BLaER1 treated with 17β-estradiol and CSF1 and Interleukin-3, amounts not matched to agents 10 nM and 100 nM (cell line): ENCODE measurements around the gene SYN1.

Source experiments
- H3K27ac ChIP-seq, 11 experiments: shearing (Covaris generic); formaldehyde crosslinking; 2 replicates each; pipeline ENCODE4 v1.8.1; 2022
- H3K27me3 ChIP-seq, 11 experiments: shearing (Covaris generic); formaldehyde crosslinking; 2 replicates each; pipeline ENCODE4 v1.8.1; 2022
- H3K36me3 ChIP-seq, 11 experiments: shearing (Covaris generic); formaldehyde crosslinking; 2 replicates each; pipeline ENCODE4 v1.8.1; 2022
- H3K4me1 ChIP-seq, 10 experiments: shearing (Covaris generic); formaldehyde crosslinking; 2 replicates each; pipeline ENCODE4 v1.8.1; 2022
- H3K4me2 ChIP-seq, 11 experiments: shearing (Covaris generic); formaldehyde crosslinking; 2 replicates each; pipeline ENCODE4 v1.8.1; 2022
- H3K4me3 ChIP-seq, 10 experiments: shearing (Covaris generic); formaldehyde crosslinking; 2 replicates each; pipeline ENCODE4 v1.8.1; 2022
- H3K9ac ChIP-seq, 11 experiments: shearing (Covaris generic); formaldehyde crosslinking; 2 replicates each; pipeline ENCODE4 v1.8.1; 2022
- H3K9me3 ChIP-seq, 11 experiments: shearing (Covaris generic); formaldehyde crosslinking; replicated peaks in 1 of 11; 2 replicates each; pipeline ENCODE4 v1.8.1; 2022
- H4K20me1 ChIP-seq, 11 experiments: shearing (Covaris generic); formaldehyde crosslinking; 2 replicates each; pipeline ENCODE4 v1.8.1; 2022
- Cebpa-rat ChIP-seq, 11 experiments: shearing (Covaris generic); IDR thresholded peaks; 2 replicates each; pipeline ENCODE4 v1.8.1; 2022

SYN1 gene

DNA sequence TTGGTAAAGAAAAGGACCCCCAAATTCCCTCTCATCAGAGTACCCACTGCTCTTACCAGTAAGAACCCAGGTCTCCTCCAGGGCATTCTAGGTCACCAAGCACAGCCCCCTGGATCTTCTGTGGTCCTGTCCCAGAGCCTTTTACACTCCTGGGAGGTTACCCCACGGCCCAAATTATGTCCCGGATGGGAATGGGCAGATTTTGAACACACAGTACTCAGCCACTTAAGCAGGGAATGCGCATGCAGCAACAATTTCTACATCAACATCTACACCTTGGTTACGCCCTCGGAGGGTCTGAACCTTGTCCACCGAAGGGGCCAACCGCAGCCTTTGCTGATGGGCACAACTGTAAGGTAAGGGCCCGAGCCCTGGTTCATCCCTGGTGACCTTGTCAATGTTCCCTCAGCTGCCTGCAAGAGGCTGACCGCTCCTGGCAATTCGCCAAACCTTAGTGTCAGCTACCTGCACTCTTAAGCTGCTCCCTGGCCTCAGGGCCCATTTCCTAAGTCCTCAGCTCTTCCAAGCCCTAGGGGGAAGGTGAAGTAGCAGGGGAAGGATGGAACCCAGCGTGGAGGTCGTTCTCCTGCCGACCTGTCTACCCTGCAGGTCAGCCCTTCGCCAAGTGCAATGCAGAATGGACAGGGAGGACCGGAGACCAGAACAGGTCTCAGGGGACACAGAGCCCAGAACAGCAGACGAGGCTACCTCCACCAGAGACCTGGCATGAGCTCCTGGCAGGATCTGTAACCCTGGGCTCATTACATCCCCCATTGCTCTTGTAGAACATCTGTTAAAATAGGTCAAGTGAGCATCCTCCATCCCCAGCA lies 31.5 kb downstream of the SYN1 start:
- peaks cover 17 to 48% (median 30%) of the 10 kb centered on the region in 10 experiments for H3K4me1 ChIP-seq
- peaks cover 15 to 82% (median 69%) of the 10 kb centered on the region in 11 experiments; a peak in 21 of 22 replicates for H3K27me3 ChIP-seq
- no peak overlapping the region for H3K9ac ChIP-seq
- no peak overlapping the region for H3K4me3 ChIP-seq
- peaks cover 0 to 26% (median 8%) of the 10 kb centered on the region in 11 experiments; a peak in 11 of 22 replicates for H3K36me3 ChIP-seq
- no peaks in the 10 kb centered on the region for H3K9me3 ChIP-seq
- TF ChIP-seq Cebpa-rat (IDR thresholded peaks at IDR 0.05): no peak
- H4K20me1 ChIP-seq: peaks cover 0 to 51% (median 5%) of the 10 kb centered on the region in 11 experiments; a peak in 9 of 22 replicates
- no peak overlapping the region for H3K27ac ChIP-seq
- H3K4me2 ChIP-seq: no peak overlapping the region

DNA sequence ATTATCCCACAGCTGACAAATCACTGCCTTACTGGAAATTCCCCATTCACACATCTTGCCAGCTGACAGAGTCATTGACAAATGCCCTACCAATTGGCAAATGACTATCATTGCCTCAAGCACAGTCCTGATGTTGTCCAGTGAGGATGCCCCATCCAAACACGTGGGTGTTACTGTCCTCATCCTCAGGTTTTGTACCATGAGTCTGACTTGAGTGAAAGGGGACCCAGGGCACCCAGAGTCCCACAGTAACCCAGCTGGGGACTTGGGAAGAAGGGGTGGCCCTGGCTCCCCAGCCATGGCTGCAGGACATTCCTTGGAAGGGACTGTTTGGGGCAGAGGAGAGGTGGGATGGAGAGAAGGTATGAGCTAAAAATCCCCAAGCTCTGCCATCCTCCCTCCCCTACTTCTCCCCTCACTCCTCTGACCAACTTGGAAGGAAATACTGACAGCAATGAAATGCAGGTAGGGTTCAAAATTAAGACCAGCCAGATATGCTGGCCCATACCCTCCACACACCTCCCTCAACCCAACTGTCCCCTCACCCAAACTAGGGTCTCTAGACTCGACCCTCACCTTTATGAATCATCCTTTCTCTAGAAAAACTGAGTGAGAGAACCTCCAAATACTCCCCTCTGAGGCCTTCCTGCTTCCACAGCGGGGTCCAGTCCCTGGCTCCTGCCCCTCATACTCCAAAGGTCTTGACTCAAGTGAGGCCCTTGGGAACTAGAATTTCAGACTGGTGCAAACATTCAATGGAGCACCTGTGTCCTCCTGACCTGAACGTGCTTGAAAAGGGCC lies 32.4 kb downstream of the SYN1 start:
- Histone ChIP-seq H3K4me1 (peaks cover 22 to 50% (median 35%) of the 10 kb centered on the region in 10 experiments), H3K27ac (no peak overlapping the region), H3K36me3 (peaks cover 0 to 26% (median 8%) of the 10 kb centered on the region in 11 experiments; a peak in 11 of 22 replicates), H3K4me2 (no peak overlapping the region), H3K27me3 (peaks cover 13 to 75% (median 64%) of the 10 kb centered on the region in 11 experiments; a peak in 21 of 22 replicates), H3K9me3 (no peaks in the 10 kb centered on the region), H3K9ac (no peak overlapping the region), H3K4me3 (no peak overlapping the region), H4K20me1 (peaks cover 0 to 51% (median 5%) of the 10 kb centered on the region in 11 experiments; a peak in 9 of 22 replicates)
- no peak for TF ChIP-seq Cebpa-rat (IDR thresholded peaks at IDR 0.05)

DNA sequence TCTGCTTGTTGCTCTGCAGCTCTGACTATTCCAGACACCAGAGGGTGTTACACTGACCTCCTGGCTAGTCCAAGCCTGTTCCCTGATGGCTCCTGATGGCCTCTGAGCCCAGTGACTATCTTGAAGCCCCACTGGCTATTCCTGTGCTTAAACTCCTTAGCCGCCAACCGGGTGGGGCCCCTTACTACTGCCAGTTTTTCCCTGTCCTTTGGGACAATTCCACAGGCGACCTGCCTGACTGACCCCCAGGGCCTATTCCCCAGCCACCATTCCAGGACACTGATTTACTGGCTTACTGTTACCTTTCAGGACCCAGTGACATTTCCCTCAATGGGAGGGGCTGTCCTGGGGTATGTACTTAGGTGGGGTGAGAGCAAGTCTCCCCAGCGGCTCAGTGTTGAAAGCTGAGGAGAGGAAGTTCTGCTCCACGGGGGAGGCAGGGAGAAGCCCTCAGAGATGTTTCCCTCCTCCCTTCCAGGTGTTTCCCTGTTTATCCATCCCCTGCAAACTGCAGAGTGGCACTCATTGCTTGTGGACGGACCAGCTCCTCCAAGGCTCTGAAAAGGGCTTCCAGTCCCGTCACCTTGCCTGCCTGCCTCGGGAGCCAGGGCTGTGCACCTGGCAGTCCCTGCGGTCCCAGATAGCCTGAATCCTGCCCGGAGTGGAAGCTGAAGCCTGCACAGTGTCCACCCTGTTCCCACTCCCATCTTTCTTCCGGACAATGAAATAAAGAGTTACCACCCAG lies 33.4 kb downstream of the SYN1 start:
- no peak overlapping the region for H3K9ac ChIP-seq
- H4K20me1 ChIP-seq: peaks cover 0 to 51% (median 5%) of the 10 kb centered on the region in 11 experiments; a peak in 9 of 22 replicates
- H3K4me2 ChIP-seq: peak overlapping the region in 9 of 11 experiments; percentile 4 to 91 (median 78); a peak in 13 of 22 replicates
- H3K9me3 ChIP-seq: no peaks in the 10 kb centered on the region
- H3K27ac ChIP-seq: no peak overlapping the region
- H3K4me1 ChIP-seq: peaks cover 30 to 58% (median 43%) of the 10 kb centered on the region in 10 experiments
- peaks cover 8 to 64% (median 53%) of the 10 kb centered on the region in 11 experiments; a peak in 19 of 22 replicates for H3K27me3 ChIP-seq
- H3K4me3 ChIP-seq: no peak overlapping the region
- TF ChIP-seq Cebpa-rat (IDR thresholded peaks at IDR 0.05): no peak
- H3K36me3 ChIP-seq: peaks cover 0 to 26% (median 8%) of the 10 kb centered on the region in 11 experiments; a peak in 11 of 22 replicates

DNA sequence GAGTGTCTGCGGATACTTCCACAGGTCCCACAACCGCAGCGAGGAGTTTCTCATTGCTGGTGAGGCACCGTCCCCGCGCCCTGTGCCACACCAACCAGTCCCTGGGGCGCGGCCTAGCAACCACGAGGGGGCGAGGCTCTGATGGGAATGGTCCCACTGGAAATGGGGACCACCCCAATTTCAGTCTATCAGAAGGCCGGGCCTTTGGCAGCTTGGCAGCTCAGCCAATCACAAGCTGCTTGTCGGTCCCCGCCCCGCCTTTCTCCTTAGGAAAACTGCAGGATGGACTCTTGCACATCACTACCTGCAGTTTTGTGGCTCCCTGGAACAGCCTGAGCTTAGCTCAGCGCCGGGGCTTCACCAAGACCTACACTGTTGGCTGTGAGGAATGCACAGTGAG lies 34.4 kb downstream of the SYN1 start:
- H3K9me3 ChIP-seq: no peaks in the 10 kb centered on the region
- H3K27ac ChIP-seq: no peak overlapping the region
- peaks cover 0 to 51% (median 5%) of the 10 kb centered on the region in 11 experiments; a peak in 9 of 22 replicates for H4K20me1 ChIP-seq
- TF ChIP-seq Cebpa-rat (IDR thresholded peaks at IDR 0.05): no peak
- peak overlapping the region in 5 of 11 experiments; percentile 78 to 91 (median 85); a peak in 9 of 22 replicates for H3K4me2 ChIP-seq
- H3K4me1 ChIP-seq: peaks cover 30 to 55% (median 44%) of the 10 kb centered on the region in 10 experiments
- H3K27me3 ChIP-seq: peaks cover 8 to 54% (median 44%) of the 10 kb centered on the region in 11 experiments; a peak in 19 of 22 replicates
- peak overlapping the region in 2 of 10 experiments; percentile 64 to 68; a peak in 3 of 20 replicates for H3K4me3 ChIP-seq
- H3K9ac ChIP-seq: peak overlapping the region in 1 of 11 experiments; percentile 15; a peak in 1 of 22 replicates
- peaks cover 0 to 26% (median 8%) of the 10 kb centered on the region in 11 experiments; a peak in 11 of 22 replicates for H3K36me3 ChIP-seq

DNA sequence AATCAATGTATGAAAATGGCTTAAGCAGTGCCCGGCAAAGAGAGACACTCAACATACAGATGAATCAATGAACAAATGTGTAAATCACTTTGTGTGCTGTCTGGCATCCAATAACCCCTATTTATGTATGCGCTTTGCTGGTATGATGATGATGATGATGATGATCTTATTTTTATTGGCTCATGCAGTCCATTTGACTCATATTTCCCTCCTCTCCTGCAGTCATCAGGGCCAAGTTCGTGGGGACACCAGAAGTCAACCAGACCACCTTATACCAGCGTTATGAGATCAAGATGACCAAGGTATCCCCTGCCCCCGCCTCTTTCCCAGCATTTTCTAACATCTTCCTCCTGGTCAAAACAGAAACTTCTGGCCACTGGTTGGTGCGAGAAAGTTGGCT lies 34.9 kb downstream of the SYN1 start:
- Histone ChIP-seq H3K4me3 (peak overlapping the region in 2 of 10 experiments; percentile 64 to 68; a peak in 4 of 20 replicates), H3K27ac (no peak overlapping the region), H3K4me2 (peak overlapping the region in 5 of 11 experiments; percentile 78 to 91 (median 85); a peak in 8 of 22 replicates)

DNA sequence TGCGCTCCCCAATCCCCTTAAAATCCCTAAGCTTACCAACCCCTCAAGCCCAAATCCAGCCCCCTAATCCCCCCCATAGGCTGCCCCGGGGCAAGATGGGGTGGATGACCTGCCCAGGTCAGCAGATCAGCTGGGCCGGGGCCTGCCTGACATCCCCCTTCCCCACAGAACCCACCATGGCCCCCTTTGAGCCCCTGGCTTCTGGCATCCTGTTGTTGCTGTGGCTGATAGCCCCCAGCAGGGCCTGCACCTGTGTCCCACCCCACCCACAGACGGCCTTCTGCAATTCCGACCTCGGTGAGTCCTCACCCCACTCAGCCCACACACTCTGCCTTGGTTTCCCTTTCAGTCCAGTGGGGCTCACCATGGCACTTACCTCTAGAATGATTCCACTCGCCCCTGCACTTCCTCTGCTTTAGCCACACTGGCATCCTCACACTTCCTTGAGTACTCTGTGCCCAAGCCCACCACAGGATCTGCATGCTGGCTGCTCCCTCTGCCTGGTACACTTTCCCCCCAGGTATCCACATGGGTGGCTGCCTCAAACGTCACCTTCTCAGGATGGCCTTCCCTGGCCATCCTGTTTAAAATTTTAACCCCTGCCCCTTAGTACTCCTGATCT lies 36.3 kb downstream of the SYN1 start:
- Histone ChIP-seq H3K9ac (peak overlapping the region in 9 of 11 experiments; percentile 23 to 87 (median 83); a peak in 13 of 22 replicates), H3K9me3 (no peaks in the 10 kb centered on the region), H3K4me3 (peak overlapping the region in 7 of 10 experiments; percentile 59 to 75 (median 66); a peak in 15 of 20 replicates), H3K36me3 (peaks cover 0 to 26% (median 8%) of the 10 kb centered on the region in 11 experiments; a peak in 11 of 22 replicates), H3K4me1 (peaks cover 36 to 61% (median 53%) of the 10 kb centered on the region in 10 experiments), H3K27me3 (peaks cover 8 to 57% (median 40%) of the 10 kb centered on the region in 11 experiments; a peak in 20 of 22 replicates), H3K4me2 (peak overlapping the region; percentile 69 to 91 (median 78)), H4K20me1 (peaks cover 0 to 51% (median 5%) of the 10 kb centered on the region in 11 experiments; a peak in 9 of 22 replicates), H3K27ac (peak overlapping the region in 10 of 11 experiments; percentile 75 to 86 (median 82); a peak in 20 of 22 replicates)
- TF ChIP-seq Cebpa-rat (IDR thresholded peaks at IDR 0.05): no peak

More for the DNA sequence above, 34.9 kb downstream of the SYN1 start:
- H3K9ac ChIP-seq: peak overlapping the region in 1 of 11 experiments; percentile 42; a peak in 1 of 22 replicates
- H4K20me1 ChIP-seq: peaks cover 0 to 51% (median 5%) of the 10 kb centered on the region in 11 experiments; a peak in 9 of 22 replicates
- no peaks in the 10 kb centered on the region for H3K9me3 ChIP-seq
- TF ChIP-seq Cebpa-rat (IDR thresholded peaks at IDR 0.05): no peak
- H3K4me1 ChIP-seq: peaks cover 26 to 50% (median 41%) of the 10 kb centered on the region in 10 experiments
- H3K27me3 ChIP-seq: peaks cover 8 to 49% (median 40%) of the 10 kb centered on the region in 11 experiments; a peak in 19 of 22 replicates
- H3K36me3 ChIP-seq: peaks cover 0 to 26% (median 8%) of the 10 kb centered on the region in 11 experiments; a peak in 11 of 22 replicates
